Karpas-422 (cell line): Measurements from ENCODE around the gene WDR6. TPM values are rescaled to one million over a fixed set of nuclear protein-coding genes. Genes with fewer than 3 reads are reported as not detected.
A peak's percentile ranks its signal among the peaks of the same experiment; 100 is the strongest.

Experiments used
- DNase-seq: peaks from one replicate; pipeline ENCODE4 v3.0.0-alpha.2; 2015
- H2AFZ ChIP-seq: fragments of 200-600 bp; sonication (generic); 2 replicates; pipeline ENCODE4 v1.6.1; 2014; ENCODE audit warnings: antibody characterized with exemption, low read length, mixed read lengths
- H3K27ac ChIP-seq: fragments of 200-600 bp; sonication (generic); 2 replicates; pipeline ENCODE4 v1.5.1; 2014; ENCODE audit warnings: mild to moderate bottlenecking, low read length, moderate library complexity
- H3K27me3 ChIP-seq: fragments of 200-600 bp; sonication (generic); 2 replicates; pipeline ENCODE4 v1.6.1; 2014; ENCODE audit warnings: low read length, mixed read lengths
- H3K36me3 ChIP-seq: fragments of 200-600 bp; sonication (generic); 2 replicates; pipeline ENCODE4 v1.6.1; 2014; ENCODE audit warnings: low read length, mixed read lengths; ENCODE audit not compliant: insufficient read depth
- H3K4me1 ChIP-seq: fragments of 200-600 bp; sonication (generic); 2 replicates; pipeline ENCODE4 v1.6.1; 2014; ENCODE audit warnings: mild to moderate bottlenecking, low read length, mixed read lengths
- H3K4me2 ChIP-seq: fragments of 200-600 bp; sonication (generic); 2 replicates; pipeline ENCODE4 v1.6.1; 2014; ENCODE audit warnings: low read length, low read depth, mild to moderate bottlenecking; ENCODE audit not compliant: poor library complexity, severe bottlenecking
- H3K4me3 ChIP-seq: fragments of 200-600 bp; sonication (generic); 2 replicates; pipeline ENCODE4 v1.5.1; 2014; ENCODE audit warnings: mild to moderate bottlenecking, antibody characterized with exemption, low read length, mixed read lengths
- H3K79me2 ChIP-seq: fragments of 200-600 bp; sonication (generic); 2 replicates; pipeline ENCODE4 v1.6.1; 2014; ENCODE audit warnings: mild to moderate bottlenecking, low read length, mixed read lengths
- H3K9ac ChIP-seq: fragments of 200-600 bp; sonication (generic); 2 replicates; pipeline ENCODE4 v1.6.0; 2014; ENCODE audit warnings: low read length
- H3K9me2 ChIP-seq: fragments of 200-600 bp; sonication (generic), shearing (Covaris generic); replicated peaks from 2 replicates; pipeline ENCODE4 v1.6.0; 2014; ENCODE audit warnings: mild to moderate bottlenecking, low read length, moderate library complexity; ENCODE audit not compliant: insufficient read depth
- H3K9me3 ChIP-seq: fragments of 300-700, 200-600 bp; sonication (generic); 2 replicates; pipeline ENCODE4 v1.6.1; 2014; ENCODE audit warnings: low read length, mixed read lengths
- H4K20me1 ChIP-seq: fragments of 200-600 bp; sonication (generic); 2 replicates; pipeline ENCODE4 v1.6.1; 2014; ENCODE audit warnings: mild to moderate bottlenecking, antibody characterized with exemption, low read length, low read depth; ENCODE audit not compliant: insufficient read depth
- total RNA-seq: library from RNA; depleted of rRNA; stranded (reverse); fragments of >200 nt; shearing (Covaris generic); gene quantifications from 2 replicates; pipeline ENCODE4 v1.2.3, GENCODE V29; 2014; ENCODE audit warnings: low replicate concordance

Gene WDR6
- total RNA-seq, 1 experiment from 2014 or later = 82.1 TPM

DNA sequence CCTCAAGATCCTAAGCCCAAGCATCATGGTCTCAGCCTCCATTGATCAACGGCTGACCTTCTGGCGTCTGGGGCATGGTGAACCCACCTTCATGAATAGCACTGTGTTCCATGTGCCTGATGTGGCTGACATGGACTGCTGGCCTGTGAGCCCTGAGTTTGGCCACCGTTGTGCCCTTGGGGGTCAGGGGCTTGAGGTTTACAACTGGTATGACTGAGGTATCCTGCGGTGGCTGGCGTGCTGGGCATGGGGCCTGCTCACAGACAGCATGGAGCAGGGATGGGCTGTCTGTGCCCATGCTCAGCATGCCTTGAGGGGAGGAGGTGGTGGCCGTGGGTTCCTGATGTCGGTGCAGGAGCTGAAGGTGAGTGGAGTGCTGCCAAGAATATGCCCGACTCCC lies 7.9 kb downstream of the WDR6 start:
- H3K9me2 ChIP-seq = no peaks in the 10 kb centered on the region
- H3K27me3 ChIP-seq = no peaks in the 10 kb centered on the region
- H3K4me2 ChIP-seq = no peak overlapping the region
- no peak overlapping the region for H3K4me3 ChIP-seq
- H3K79me2 ChIP-seq = peaks cover 14% of the 10 kb centered on the region
- H3K36me3 ChIP-seq = peaks cover 7% of the 10 kb centered on the region; the same call in 1 of the 2 replicates
- H3K9me3 ChIP-seq = no peaks in the 10 kb centered on the region
- no peak for DNase-seq
- H3K27ac ChIP-seq = no peak overlapping the region
- peaks cover 40% of the 10 kb centered on the region for H3K4me1 ChIP-seq
- H3K9ac ChIP-seq = no peak overlapping the region
- no peak overlapping the region for H2AFZ ChIP-seq
- peaks cover 9% of the 10 kb centered on the region; the same call in 1 of the 2 replicates for H4K20me1 ChIP-seq

- no peaks in the 10 kb centered on the region for H3K9me3 ChIP-seq
- peaks cover 9% of the 10 kb centered on the region; the same call in 1 of the 2 replicates for H4K20me1 ChIP-seq
- H3K27ac ChIP-seq = no peak overlapping the region
- no peak overlapping the region for H2AFZ ChIP-seq
- H3K9ac ChIP-seq = no peak overlapping the region
- H3K4me2 ChIP-seq = no peak overlapping the region
- H3K27me3 ChIP-seq = no peaks in the 10 kb centered on the region
- peaks cover 21% of the 10 kb centered on the region for H3K79me2 ChIP-seq
- peaks cover 7% of the 10 kb centered on the region; the same call in 1 of the 2 replicates for H3K36me3 ChIP-seq
- H3K9me2 ChIP-seq = no peaks in the 10 kb centered on the region
- DNase-seq = no peak
- peaks cover 44% of the 10 kb centered on the region for H3K4me1 ChIP-seq
- H3K4me3 ChIP-seq = no peak overlapping the region
Observed at GRCh38 chr3:49015765-49016164, 8.6 kb downstream of the WDR6 start.

- H4K20me1 ChIP-seq = peaks cover 9% of the 10 kb centered on the region; the same call in 1 of the 2 replicates
- H3K4me1 ChIP-seq = peaks cover 44% of the 10 kb centered on the region
- no peak overlapping the region; the same call in 1 of the 2 replicates for H3K27ac ChIP-seq
- H3K4me3 ChIP-seq = peak overlapping the region; percentile 82; the same call in 1 of the 2 replicates
- no peak overlapping the region for H2AFZ ChIP-seq
- DNase-seq = no peak
- H3K9me2 ChIP-seq = no peaks in the 10 kb centered on the region
- no peaks in the 10 kb centered on the region for H3K9me3 ChIP-seq
- peak overlapping the region; percentile 96 for H3K9ac ChIP-seq
- H3K27me3 ChIP-seq = no peaks in the 10 kb centered on the region
- H3K36me3 ChIP-seq = peaks cover 7% of the 10 kb centered on the region; the same call in 1 of the 2 replicates
- peak overlapping the region; percentile 97 for H3K4me2 ChIP-seq
- peaks cover 21% of the 10 kb centered on the region for H3K79me2 ChIP-seq
Observed at GRCh38 chr3:49016414-49017228, 9.4 kb downstream of the WDR6 start.

GRCh38 chr3:49017229-49017970 lies 10.2 kb downstream of the WDR6 start:
- peak overlapping the region; percentile 93 for H3K27ac ChIP-seq
- peak overlapping the region; percentile 97 for H3K4me2 ChIP-seq
- no peaks in the 10 kb centered on the region for H3K9me2 ChIP-seq
- H3K4me1 ChIP-seq = peaks cover 44% of the 10 kb centered on the region
- peaks cover 9% of the 10 kb centered on the region; the same call in 1 of the 2 replicates for H4K20me1 ChIP-seq
- H3K27me3 ChIP-seq = no peaks in the 10 kb centered on the region
- peaks cover 7% of the 10 kb centered on the region; the same call in 1 of the 2 replicates for H3K36me3 ChIP-seq
- no peaks in the 10 kb centered on the region for H3K9me3 ChIP-seq
- DNase-seq = no peak
- peaks cover 20% of the 10 kb centered on the region for H3K79me2 ChIP-seq
- H3K4me3 ChIP-seq = peak overlapping the region; percentile 82
- H3K9ac ChIP-seq = peak overlapping the region; percentile 96
- no peak overlapping the region for H2AFZ ChIP-seq

- DNase-seq = peak; percentile 94
- Histone ChIP-seq H3K4me1 (peaks cover 48% of the 10 kb centered on the region), H3K4me2 (peak within 1 kb of the TSS; percentile 97), H3K36me3 (peaks cover 8% of the 10 kb centered on the region; the same call in 1 of the 2 replicates), H2AFZ (peak within 1 kb of the TSS; percentile 43; the same call in 1 of the 2 replicates), H3K9me3 (no peaks in the 10 kb centered on the region), H4K20me1 (peaks cover 8% of the 10 kb centered on the region; the same call in 1 of the 2 replicates), H3K9me2 (no peaks in the 10 kb centered on the region), H3K9ac (peak within 1 kb of the TSS; percentile 96), H3K27me3 (no peaks in the 10 kb centered on the region), H3K4me3 (peak within 1 kb of the TSS; percentile 82), H3K27ac (peak within 1 kb of the TSS; percentile 93), H3K79me2 (peaks cover 28% of the 10 kb centered on the region)
Observed at GRCh38 chr3:49017971-49018706, 10.9 kb downstream of the WDR6 start, which contains the start of gene DALRD3. TSS of gene DALRD3 (minus strand) at chr3:49018580. CDS start at chr3:49018564, 16 bp downstream.

GRCh38 chr3:49018707-49019006 lies 11.5 kb downstream of the WDR6 start:
- peak overlapping the region; percentile 82 for H3K4me3 ChIP-seq

GRCh38 chr3:49019941-49020329 lies 12.7 kb downstream of the WDR6 start:
- no peak for DNase-seq
- H4K20me1 ChIP-seq = peaks cover 6% of the 10 kb centered on the region; the same call in 1 of the 2 replicates
- H3K9me3 ChIP-seq = no peaks in the 10 kb centered on the region
- H3K9ac ChIP-seq = peak overlapping the region; percentile 96
- no peaks in the 10 kb centered on the region for H3K27me3 ChIP-seq
- peaks cover 19% of the 10 kb centered on the region for H3K36me3 ChIP-seq
- H3K4me2 ChIP-seq = peak overlapping the region; percentile 97
- H3K27ac ChIP-seq = peak overlapping the region; percentile 93
- no peak overlapping the region for H2AFZ ChIP-seq
- peaks cover 45% of the 10 kb centered on the region for H3K79me2 ChIP-seq
- peak overlapping the region; percentile 82 for H3K4me3 ChIP-seq
- H3K4me1 ChIP-seq = peaks cover 56% of the 10 kb centered on the region
- H3K9me2 ChIP-seq = no peaks in the 10 kb centered on the region

More at GRCh38 chr3:49018707-49019006, 11.5 kb downstream of the WDR6 start:
- H3K27me3 ChIP-seq = no peaks in the 10 kb centered on the region
- no peaks in the 10 kb centered on the region for H3K9me2 ChIP-seq
- H3K36me3 ChIP-seq = peaks cover 12% of the 10 kb centered on the region; the same call in 1 of the 2 replicates
- no peak overlapping the region for H2AFZ ChIP-seq
- no peak for DNase-seq
- peak overlapping the region; percentile 97 for H3K4me2 ChIP-seq
- peaks cover 32% of the 10 kb centered on the region for H3K79me2 ChIP-seq
- peaks cover 50% of the 10 kb centered on the region for H3K4me1 ChIP-seq
- no peaks in the 10 kb centered on the region for H3K9me3 ChIP-seq
- peak overlapping the region; percentile 93 for H3K27ac ChIP-seq
- peaks cover 3% of the 10 kb centered on the region; the same call in 1 of the 2 replicates for H4K20me1 ChIP-seq
- H3K9ac ChIP-seq = peak overlapping the region; percentile 96
